Lower leg skin (tissue), 3 donors: Measurements from ENCODE around the gene CXCR3.

Experiments used
- POLR2A ChIP-seq, 2 donors: fragments of 450-650 bp; IDR thresholded peaks; one replicate each; pipeline ENCODE4 v1.6.1; 2016 to 2017; ENCODE audit warnings: antibody characterized with exemption in 2 of 2, mild to moderate bottlenecking in 1 of 2, moderate library complexity in 1 of 2
- TF ChIP-seq, protein P1 (sequence below), 3 donors: fragments of 450-650 bp; IDR thresholded peaks; one replicate each; pipeline ENCODE4 v1.5.1; 2016; ENCODE audit warnings: antibody characterized with exemption in 3 of 3, mild to moderate bottlenecking in 3 of 3, moderate library complexity in 2 of 3

DNA sequence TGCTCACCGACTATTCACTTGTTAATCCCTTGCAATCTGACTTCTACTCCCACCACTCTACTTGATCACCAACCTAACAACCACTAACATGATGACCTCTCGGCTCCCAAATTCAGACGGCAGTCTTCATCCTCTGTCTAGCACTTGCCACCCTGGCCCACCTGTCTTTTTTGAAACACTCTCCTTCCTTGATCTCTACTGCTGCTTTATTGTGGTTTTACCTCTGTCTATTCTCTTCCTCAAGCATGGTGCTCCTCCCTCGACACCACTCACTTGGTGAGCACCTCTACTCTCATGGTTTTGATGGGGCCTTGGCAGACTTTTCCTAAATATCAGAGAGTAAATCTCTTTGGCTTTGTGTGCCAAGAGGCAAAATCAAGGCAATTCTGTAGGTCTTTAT, 21.7 kb upstream of the CXCR3 start:
- TF ChIP-seq POLR2A (IDR thresholded peaks at IDR 0.05), result no peak
- TF ChIP-seq, protein P1, sequence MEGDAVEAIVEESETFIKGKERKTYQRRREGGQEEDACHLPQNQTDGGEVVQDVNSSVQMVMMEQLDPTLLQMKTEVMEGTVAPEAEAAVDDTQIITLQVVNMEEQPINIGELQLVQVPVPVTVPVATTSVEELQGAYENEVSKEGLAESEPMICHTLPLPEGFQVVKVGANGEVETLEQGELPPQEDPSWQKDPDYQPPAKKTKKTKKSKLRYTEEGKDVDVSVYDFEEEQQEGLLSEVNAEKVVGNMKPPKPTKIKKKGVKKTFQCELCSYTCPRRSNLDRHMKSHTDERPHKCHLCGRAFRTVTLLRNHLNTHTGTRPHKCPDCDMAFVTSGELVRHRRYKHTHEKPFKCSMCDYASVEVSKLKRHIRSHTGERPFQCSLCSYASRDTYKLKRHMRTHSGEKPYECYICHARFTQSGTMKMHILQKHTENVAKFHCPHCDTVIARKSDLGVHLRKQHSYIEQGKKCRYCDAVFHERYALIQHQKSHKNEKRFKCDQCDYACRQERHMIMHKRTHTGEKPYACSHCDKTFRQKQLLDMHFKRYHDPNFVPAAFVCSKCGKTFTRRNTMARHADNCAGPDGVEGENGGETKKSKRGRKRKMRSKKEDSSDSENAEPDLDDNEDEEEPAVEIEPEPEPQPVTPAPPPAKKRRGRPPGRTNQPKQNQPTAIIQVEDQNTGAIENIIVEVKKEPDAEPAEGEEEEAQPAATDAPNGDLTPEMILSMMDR (IDR thresholded peaks at IDR 0.05), result no peak
